OCI-LY1 (cell line): ENCODE data around the gene GPR137B.

Experiments used
- H2AFZ ChIP-seq: fragments of 200-600 bp; sonication (generic), shearing (Covaris generic); 2 replicates; pipeline ENCODE4 v1.6.0; 2014; ENCODE audit warnings: antibody characterized with exemption, mild to moderate bottlenecking, low read length
- H3F3A ChIP-seq: fragments of 200-600 bp; sonication (generic), shearing (Covaris generic); 2 replicates; pipeline ENCODE4 v1.6.0; 2014; ENCODE audit warnings: mild to moderate bottlenecking, antibody characterized with exemption, low read length, moderate library complexity; ENCODE audit not compliant: insufficient read depth
- H3K27ac ChIP-seq: fragments of 200-600 bp; sonication (generic); 2 replicates; pipeline ENCODE4 v1.5.1; 2014; ENCODE audit warnings: low read length, mixed run types, mild to moderate bottlenecking, low read depth; ENCODE audit not compliant: poor library complexity, severe bottlenecking
- H3K27me3 ChIP-seq: fragments of 200-600 bp; sonication (generic); 2 replicates; pipeline ENCODE4 v1.6.0; 2014; ENCODE audit warnings: antibody characterized with exemption, mild to moderate bottlenecking, low read length, moderate library complexity; ENCODE audit not compliant: insufficient read depth
- H3K36me3 ChIP-seq: fragments of 200-600 bp; sonication (generic); 2 replicates; pipeline ENCODE4 v1.6.1; 2014; ENCODE audit warnings: mild to moderate bottlenecking, antibody characterized with exemption, low read length, moderate library complexity, mixed read lengths; ENCODE audit not compliant: insufficient read depth
- H3K4me1 ChIP-seq: fragments of 200-600 bp; sonication (generic); 2 replicates; pipeline ENCODE4 v1.5.1; 2014; ENCODE audit warnings: mild to moderate bottlenecking, low read length, moderate library complexity; ENCODE audit not compliant: insufficient read depth, severe bottlenecking
- H3K4me2 ChIP-seq: fragments of 200-600 bp; sonication (generic), shearing (Covaris generic); 2 replicates; pipeline ENCODE4 v1.6.1; 2014; ENCODE audit warnings: low read length
- H3K4me3 ChIP-seq: fragments of 200-600 bp; sonication (generic); 2 replicates; pipeline ENCODE4 v1.5.1; 2014; ENCODE audit warnings: low read length, low read depth, mild to moderate bottlenecking, mixed read lengths; ENCODE audit not compliant: poor library complexity, severe bottlenecking
- H3K79me2 ChIP-seq: fragments of 200-600 bp; shearing (Covaris generic); 2 replicates; pipeline ENCODE4 v1.6.1; 2016; ENCODE audit warnings: mixed run types, low read length, mixed read lengths; ENCODE audit not compliant: insufficient read depth
- H3K9ac ChIP-seq: fragments of 200-600 bp; sonication (generic), shearing (Covaris generic); 2 replicates; pipeline ENCODE4 v1.6.1; 2014; ENCODE audit warnings: mild to moderate bottlenecking, low read length, mixed read lengths
- H3K9me2 ChIP-seq: fragments of 200-600 bp; sonication (generic), shearing (Covaris generic); 2 replicates; pipeline ENCODE4 v1.6.1; 2014; ENCODE audit warnings: low read depth, mild to moderate bottlenecking, low read length, mixed read lengths
- H3K9me3 ChIP-seq: fragments of 200-600 bp; shearing (Covaris generic); 2 replicates; pipeline ENCODE4 v1.6.1; 2014; ENCODE audit warnings: low read length, mixed read lengths
- H4K20me1 ChIP-seq: fragments of 200-600 bp; sonication (generic), shearing (Covaris generic); 2 replicates; pipeline ENCODE4 v1.6.0; 2016; ENCODE audit warnings: mild to moderate bottlenecking, low read length; ENCODE audit not compliant: insufficient read depth
- EZH2 ChIP-seq: fragments of 200-600 bp; sonication (generic), shearing (Covaris generic); IDR thresholded peaks from 2 replicates; pipeline ENCODE4 v1.8.0; 2017; ENCODE audit warnings: borderline replicate concordance, mixed run types, mild to moderate bottlenecking, antibody characterized with exemption, low read length, moderate library complexity, mixed read lengths
- TF ChIP-seq, protein P1 (sequence below): fragments of 200-600 bp; sonication (generic), shearing (Covaris generic); IDR thresholded peaks from 2 replicates; pipeline ENCODE4 v1.5.1; 2017; ENCODE audit warnings: mild to moderate bottlenecking, antibody characterized with exemption, low read length, moderate library complexity, mixed read lengths

The GPR137B gene

GRCh38 chr1:236147521-236148469, 5.5 kb downstream of the GPR137B start:
- Histone ChIP-seq H3K9ac (no peak overlapping the region), H3K9me2 (no peaks in the 10 kb centered on the region), H3F3A (no peaks in the 10 kb centered on the region), H3K4me1 (peaks cover 56% of the 10 kb centered on the region), H3K9me3 (no peaks in the 10 kb centered on the region), H3K79me2 (peaks cover 22% of the 10 kb centered on the region; the same call in 1 of the 2 replicates), H3K4me2 (peak overlapping the region; percentile 9; the same call in 1 of the 2 replicates), H3K4me3 (no peak overlapping the region), H3K27ac (no peak overlapping the region), H4K20me1 (no peaks in the 10 kb centered on the region), H3K36me3 (peaks cover 16% of the 10 kb centered on the region), H3K27me3 (no peaks in the 10 kb centered on the region), H2AFZ (no peak overlapping the region)
- TF ChIP-seq EZH2: no peak
- TF ChIP-seq, protein P1, sequence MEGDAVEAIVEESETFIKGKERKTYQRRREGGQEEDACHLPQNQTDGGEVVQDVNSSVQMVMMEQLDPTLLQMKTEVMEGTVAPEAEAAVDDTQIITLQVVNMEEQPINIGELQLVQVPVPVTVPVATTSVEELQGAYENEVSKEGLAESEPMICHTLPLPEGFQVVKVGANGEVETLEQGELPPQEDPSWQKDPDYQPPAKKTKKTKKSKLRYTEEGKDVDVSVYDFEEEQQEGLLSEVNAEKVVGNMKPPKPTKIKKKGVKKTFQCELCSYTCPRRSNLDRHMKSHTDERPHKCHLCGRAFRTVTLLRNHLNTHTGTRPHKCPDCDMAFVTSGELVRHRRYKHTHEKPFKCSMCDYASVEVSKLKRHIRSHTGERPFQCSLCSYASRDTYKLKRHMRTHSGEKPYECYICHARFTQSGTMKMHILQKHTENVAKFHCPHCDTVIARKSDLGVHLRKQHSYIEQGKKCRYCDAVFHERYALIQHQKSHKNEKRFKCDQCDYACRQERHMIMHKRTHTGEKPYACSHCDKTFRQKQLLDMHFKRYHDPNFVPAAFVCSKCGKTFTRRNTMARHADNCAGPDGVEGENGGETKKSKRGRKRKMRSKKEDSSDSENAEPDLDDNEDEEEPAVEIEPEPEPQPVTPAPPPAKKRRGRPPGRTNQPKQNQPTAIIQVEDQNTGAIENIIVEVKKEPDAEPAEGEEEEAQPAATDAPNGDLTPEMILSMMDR: no peak

DNA sequence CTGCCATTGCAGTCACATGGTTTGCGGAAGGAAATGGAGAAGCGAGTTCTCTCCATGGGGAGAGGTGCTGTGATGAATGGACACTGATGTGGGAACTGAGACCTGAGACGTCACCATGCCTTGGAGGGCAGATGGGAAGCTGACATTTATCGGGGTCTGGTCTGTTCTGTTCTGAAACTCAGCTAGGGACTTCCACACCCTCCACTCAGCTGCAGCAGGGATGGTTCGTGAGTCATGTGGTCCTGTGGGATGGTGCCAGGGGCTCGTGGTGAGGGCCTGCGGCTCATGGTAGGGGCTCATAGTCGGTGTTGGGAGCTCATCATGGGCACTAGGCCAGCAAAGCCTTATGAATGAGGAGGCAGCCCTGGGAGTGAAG, 6.1 kb downstream of the GPR137B start:
- no peak overlapping the region for H3K4me2 ChIP-seq
- no peaks in the 10 kb centered on the region for H3K27me3 ChIP-seq
- H3F3A ChIP-seq: no peaks in the 10 kb centered on the region
- no peaks in the 10 kb centered on the region for H4K20me1 ChIP-seq
- H2AFZ ChIP-seq: no peak overlapping the region
- H3K9me3 ChIP-seq: no peaks in the 10 kb centered on the region
- no peak overlapping the region for H3K27ac ChIP-seq
- peaks cover 16% of the 10 kb centered on the region for H3K36me3 ChIP-seq
- H3K4me3 ChIP-seq: no peak overlapping the region
- no peak overlapping the region for H3K9ac ChIP-seq
- peaks cover 55% of the 10 kb centered on the region for H3K4me1 ChIP-seq
- TF ChIP-seq, protein P1: no peak
- TF ChIP-seq EZH2: no peak
- H3K79me2 ChIP-seq: peaks cover 22% of the 10 kb centered on the region; the same call in 1 of the 2 replicates
- H3K9me2 ChIP-seq: no peaks in the 10 kb centered on the region

DNA sequence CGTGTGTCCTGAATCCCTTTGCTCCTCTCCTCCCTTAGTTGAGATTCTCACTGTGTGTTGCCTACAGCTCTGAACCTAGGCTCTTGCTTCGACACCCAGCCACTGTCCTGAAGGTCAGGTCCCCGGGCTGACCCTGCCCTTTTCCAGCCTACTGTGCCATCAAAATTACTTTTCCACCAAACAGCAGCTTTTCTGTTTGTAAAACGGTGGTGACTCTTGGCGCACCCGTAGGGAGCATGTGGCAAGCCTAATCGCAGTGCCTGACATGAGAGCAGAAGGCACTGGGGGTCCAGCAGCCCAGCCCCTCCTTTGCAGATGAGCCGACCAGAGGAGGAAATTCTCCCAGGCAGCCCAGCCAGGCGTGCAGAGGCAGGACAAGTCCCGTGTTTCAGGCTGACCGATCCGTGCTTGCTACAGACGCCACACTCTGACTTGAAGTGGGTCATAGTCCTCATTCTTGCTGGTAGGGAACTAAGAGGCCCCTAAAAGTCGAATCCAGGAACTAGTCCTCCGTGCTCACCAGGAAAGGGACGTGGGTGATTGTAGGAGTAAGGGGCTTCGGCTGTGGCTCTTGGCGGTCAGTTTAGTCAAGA, 6.8 kb downstream of the GPR137B start:
- Histone ChIP-seq H3K4me2 (peak overlapping the region; percentile 58; the same call in 1 of the 2 replicates), H3K36me3 (peaks cover 16% of the 10 kb centered on the region), H3K4me3 (no peak overlapping the region), H3K27ac (no peak overlapping the region), H3K27me3 (no peaks in the 10 kb centered on the region), H3K9me2 (no peaks in the 10 kb centered on the region), H3K9me3 (no peaks in the 10 kb centered on the region), H3K4me1 (peaks cover 49% of the 10 kb centered on the region), H2AFZ (no peak overlapping the region), H3K79me2 (peaks cover 22% of the 10 kb centered on the region; the same call in 1 of the 2 replicates), H4K20me1 (no peaks in the 10 kb centered on the region), H3K9ac (no peak overlapping the region), H3F3A (no peaks in the 10 kb centered on the region)
- TF ChIP-seq, protein P1: no peak
- no peak for TF ChIP-seq EZH2
